ENCODE results near the gene RHBDD3.
"Not testable (repeated sequence)": the region's sequence is repeated elsewhere in the genome, so short reads cannot be mapped to it uniquely, and the experiment has no call there.

Gene RHBDD3

GRCh38 chr22:29268511-29269229, 889 bp upstream of the RHBDD3 start:
- DNase-seq: peak; percentile 58

GRCh38 chr22:29267462-29267857, 321 bp downstream of the RHBDD3 start:
- no peak for DNase-seq

GRCh38 chr22:29266564-29267461, 968 bp downstream of the RHBDD3 start:
- peak; percentile 20 for DNase-seq

GRCh38 chr22:29265929-29266328, 1.9 kb downstream of the RHBDD3 start:
- DNase-seq: no peak

- DNase-seq: no peak
Measured at GRCh38 chr22:29265305-29265704, 2.5 kb downstream of the RHBDD3 start.

GRCh38 chr22:29263791-29264276, 3.9 kb downstream of the RHBDD3 start:
- no peak for DNase-seq

- DNase-seq: no peak
Measured at GRCh38 chr22:29260601-29261315, 7.0 kb downstream of the RHBDD3 start.

- no peak for DNase-seq
Measured at GRCh38 chr22:29260031-29260560, 7.7 kb downstream of the RHBDD3 start.

- DNase-seq: no peak
Measured at GRCh38 chr22:29259253-29259899, 8.4 kb downstream of the RHBDD3 start.

- DNase-seq: no peak
Measured at GRCh38 chr22:29258407-29259252, 9.2 kb downstream of the RHBDD3 start.

- DNase-seq: no peak
Measured at GRCh38 chr22:29257751-29258181, 10.0 kb downstream of the RHBDD3 start.

- no peak for DNase-seq
Measured at GRCh38 chr22:29256606-29257325, 11.0 kb downstream of the RHBDD3 start.

GRCh38 chr22:29255064-29255621, 12.6 kb downstream of the RHBDD3 start:
- no peak for DNase-seq

- no peak for DNase-seq
Measured at GRCh38 chr22:29254286-29254660, 13.5 kb downstream of the RHBDD3 start.

GRCh38 chr22:29253561-29254285, 14.1 kb downstream of the RHBDD3 start:
- no peak for DNase-seq

- no peak for DNase-seq
Measured at GRCh38 chr22:29251981-29252911, 15.5 kb downstream of the RHBDD3 start.

GRCh38 chr22:29251265-29251664, 16.5 kb downstream of the RHBDD3 start:
- no peak for DNase-seq

GRCh38 chr22:29247891-29248290, 19.9 kb downstream of the RHBDD3 start:
- not testable (repeated sequence) for DNase-seq

Measured in hematopoietic multipotent progenitor cell treated with erythropoietin and hydrocortisone succinate and interleukin-3 and kit ligand, for 8 days (in vitro differentiated cells).